ENCODE results near the gene CEP170.

CEP170 gene

DNA sequence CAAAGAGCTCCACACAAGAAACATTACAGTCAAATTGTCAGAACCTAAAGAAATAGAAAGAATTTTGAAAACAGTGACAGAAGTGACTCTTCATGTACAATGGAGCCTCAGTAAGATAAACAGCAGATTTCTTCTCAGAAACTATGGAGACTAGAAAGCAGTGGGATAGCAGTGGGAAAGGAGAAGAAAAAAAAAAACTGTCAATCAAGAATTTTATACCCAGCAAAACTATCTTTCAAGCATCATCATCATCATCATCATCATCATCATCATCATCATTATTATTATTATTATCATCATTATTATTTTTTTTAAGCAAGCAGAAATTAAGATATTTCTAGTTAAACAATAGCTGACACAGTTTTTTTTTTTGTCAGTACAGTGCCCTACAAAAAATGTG lies 24.2 kb downstream of the CEP170 start:
- peaks cover 67% of the 10 kb centered on the region for H3K79me2 ChIP-seq (ENCODE audit: insufficient read depth, low read length)
- H3K4me3 ChIP-seq (ENCODE audit: low read depth, low read length, poor library complexity, severe bottlenecking): no peak overlapping the region
- no peaks in the 10 kb centered on the region for H4K20me1 ChIP-seq (ENCODE audit: insufficient read depth, low read length)
- H3K36me3 ChIP-seq (ENCODE audit: insufficient read depth, low read length): peaks cover 38% of the 10 kb centered on the region
- H3K9me3 ChIP-seq (ENCODE audit: low read length): peaks cover 52% of the 10 kb centered on the region
- no peak overlapping the region for H2AFZ ChIP-seq (ENCODE audit: low read length)
- no peak overlapping the region for H3K4me2 ChIP-seq (ENCODE audit: low read length)
- no peaks in the 10 kb centered on the region for H3K9me2 ChIP-seq (ENCODE audit: low read depth, low read length)
- H3K27me3 ChIP-seq (ENCODE audit: insufficient read depth, low read length): no peaks in the 10 kb centered on the region
- no peak for TF ChIP-seq EZH2 (IDR thresholded peaks at IDR 0.05; ENCODE audit: borderline replicate concordance, low read length)
- TF ChIP-seq, protein P1, sequence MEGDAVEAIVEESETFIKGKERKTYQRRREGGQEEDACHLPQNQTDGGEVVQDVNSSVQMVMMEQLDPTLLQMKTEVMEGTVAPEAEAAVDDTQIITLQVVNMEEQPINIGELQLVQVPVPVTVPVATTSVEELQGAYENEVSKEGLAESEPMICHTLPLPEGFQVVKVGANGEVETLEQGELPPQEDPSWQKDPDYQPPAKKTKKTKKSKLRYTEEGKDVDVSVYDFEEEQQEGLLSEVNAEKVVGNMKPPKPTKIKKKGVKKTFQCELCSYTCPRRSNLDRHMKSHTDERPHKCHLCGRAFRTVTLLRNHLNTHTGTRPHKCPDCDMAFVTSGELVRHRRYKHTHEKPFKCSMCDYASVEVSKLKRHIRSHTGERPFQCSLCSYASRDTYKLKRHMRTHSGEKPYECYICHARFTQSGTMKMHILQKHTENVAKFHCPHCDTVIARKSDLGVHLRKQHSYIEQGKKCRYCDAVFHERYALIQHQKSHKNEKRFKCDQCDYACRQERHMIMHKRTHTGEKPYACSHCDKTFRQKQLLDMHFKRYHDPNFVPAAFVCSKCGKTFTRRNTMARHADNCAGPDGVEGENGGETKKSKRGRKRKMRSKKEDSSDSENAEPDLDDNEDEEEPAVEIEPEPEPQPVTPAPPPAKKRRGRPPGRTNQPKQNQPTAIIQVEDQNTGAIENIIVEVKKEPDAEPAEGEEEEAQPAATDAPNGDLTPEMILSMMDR (IDR thresholded peaks at IDR 0.05; ENCODE audit: low read length): no peak
- H3K27ac ChIP-seq (ENCODE audit: low read depth, low read length, poor library complexity, severe bottlenecking): no peak overlapping the region
- no peaks in the 10 kb centered on the region for H3K4me1 ChIP-seq (ENCODE audit: insufficient read depth, low read length, severe bottlenecking)
- H3K9ac ChIP-seq (ENCODE audit: low read length): no peak overlapping the region
- H3F3A ChIP-seq (ENCODE audit: insufficient read depth, low read length): 0 out of 2 replicates have a peak, but pooled peaks cover 3% of the 10 kb centered on the region

DNA sequence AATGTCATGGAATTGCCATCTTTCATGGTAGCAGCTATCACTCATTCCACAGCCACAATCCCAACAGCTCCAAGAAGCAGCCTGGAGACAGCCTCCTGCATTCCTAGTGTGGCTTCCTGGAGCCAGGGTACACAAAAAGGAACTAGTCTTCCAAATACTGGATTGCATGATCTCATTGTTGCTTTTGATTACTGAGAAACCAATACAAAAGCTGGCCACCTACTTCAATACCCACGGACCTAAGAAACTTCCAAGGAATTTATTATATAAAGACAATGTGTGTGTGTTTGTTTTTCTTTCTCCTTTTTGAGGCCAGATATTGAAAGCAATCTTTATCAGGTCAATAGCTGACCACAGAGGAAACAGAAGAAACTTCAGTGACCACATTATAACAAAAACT lies 25.6 kb downstream of the CEP170 start:
- H3K4me1 ChIP-seq (ENCODE audit: insufficient read depth, low read length, severe bottlenecking): no peaks in the 10 kb centered on the region
- H3K27ac ChIP-seq (ENCODE audit: low read depth, low read length, poor library complexity, severe bottlenecking): no peak overlapping the region
- no peak overlapping the region for H2AFZ ChIP-seq (ENCODE audit: low read length)
- TF ChIP-seq EZH2 (IDR thresholded peaks at IDR 0.05; ENCODE audit: borderline replicate concordance, low read length): no peak
- no peak overlapping the region for H3K4me3 ChIP-seq (ENCODE audit: low read depth, low read length, poor library complexity, severe bottlenecking)
- H3F3A ChIP-seq (ENCODE audit: insufficient read depth, low read length): 0 out of 2 replicates have a peak, but pooled peaks cover 3% of the 10 kb centered on the region
- H3K9ac ChIP-seq (ENCODE audit: low read length): no peak overlapping the region
- peaks cover 58% of the 10 kb centered on the region for H3K79me2 ChIP-seq (ENCODE audit: insufficient read depth, low read length)
- H3K4me2 ChIP-seq (ENCODE audit: low read length): no peak overlapping the region
- H3K9me2 ChIP-seq (ENCODE audit: low read depth, low read length): no peaks in the 10 kb centered on the region
- H3K27me3 ChIP-seq (ENCODE audit: insufficient read depth, low read length): no peaks in the 10 kb centered on the region
- peaks cover 46% of the 10 kb centered on the region for H3K9me3 ChIP-seq (ENCODE audit: low read length)
- peaks cover 36% of the 10 kb centered on the region for H3K36me3 ChIP-seq (ENCODE audit: insufficient read depth, low read length)
- H4K20me1 ChIP-seq (ENCODE audit: insufficient read depth, low read length): no peaks in the 10 kb centered on the region

DNA sequence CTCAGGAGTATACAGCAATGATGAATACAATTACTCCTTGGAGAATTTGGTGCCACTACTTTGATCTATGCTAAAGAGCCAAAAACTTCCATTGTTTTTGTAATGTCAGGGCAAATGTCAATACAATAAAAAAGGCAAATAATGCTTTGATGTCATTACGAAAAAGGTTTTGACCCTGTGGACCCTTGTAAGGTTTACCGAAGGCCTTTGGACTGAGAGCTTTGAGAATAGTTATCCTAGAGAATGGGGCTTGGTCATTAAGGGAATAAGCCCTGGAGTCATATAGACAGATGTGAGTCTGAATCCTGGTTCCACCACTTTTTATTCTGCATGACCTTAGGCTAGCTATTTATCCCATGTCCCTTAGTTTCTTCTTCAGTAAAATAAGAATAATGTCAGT lies 27.5 kb downstream of the CEP170 start:
- no peak overlapping the region for H3K9ac ChIP-seq (ENCODE audit: low read length)
- H3K4me3 ChIP-seq (ENCODE audit: low read depth, low read length, poor library complexity, severe bottlenecking): no peak overlapping the region
- H3K4me1 ChIP-seq (ENCODE audit: insufficient read depth, low read length, severe bottlenecking): no peaks in the 10 kb centered on the region
- no peak overlapping the region for H3K4me2 ChIP-seq (ENCODE audit: low read length)
- TF ChIP-seq, protein P1 (IDR thresholded peaks at IDR 0.05; ENCODE audit: low read length): no peak
- TF ChIP-seq EZH2 (IDR thresholded peaks at IDR 0.05; ENCODE audit: borderline replicate concordance, low read length): no peak
- H3F3A ChIP-seq (ENCODE audit: insufficient read depth, low read length): 0 out of 2 replicates have a peak, but pooled peaks cover 3% of the 10 kb centered on the region
- no peaks in the 10 kb centered on the region for H3K9me2 ChIP-seq (ENCODE audit: low read depth, low read length)
- H4K20me1 ChIP-seq (ENCODE audit: insufficient read depth, low read length): no peaks in the 10 kb centered on the region
- H3K9me3 ChIP-seq (ENCODE audit: low read length): peaks cover 42% of the 10 kb centered on the region
- no peak overlapping the region for H3K27ac ChIP-seq (ENCODE audit: low read depth, low read length, poor library complexity, severe bottlenecking)
- H3K36me3 ChIP-seq (ENCODE audit: insufficient read depth, low read length): peaks cover 43% of the 10 kb centered on the region
- no peaks in the 10 kb centered on the region for H3K27me3 ChIP-seq (ENCODE audit: insufficient read depth, low read length)
- peaks cover 50% of the 10 kb centered on the region for H3K79me2 ChIP-seq (ENCODE audit: insufficient read depth, low read length)
- no peak overlapping the region for H2AFZ ChIP-seq (ENCODE audit: low read length)

DNA sequence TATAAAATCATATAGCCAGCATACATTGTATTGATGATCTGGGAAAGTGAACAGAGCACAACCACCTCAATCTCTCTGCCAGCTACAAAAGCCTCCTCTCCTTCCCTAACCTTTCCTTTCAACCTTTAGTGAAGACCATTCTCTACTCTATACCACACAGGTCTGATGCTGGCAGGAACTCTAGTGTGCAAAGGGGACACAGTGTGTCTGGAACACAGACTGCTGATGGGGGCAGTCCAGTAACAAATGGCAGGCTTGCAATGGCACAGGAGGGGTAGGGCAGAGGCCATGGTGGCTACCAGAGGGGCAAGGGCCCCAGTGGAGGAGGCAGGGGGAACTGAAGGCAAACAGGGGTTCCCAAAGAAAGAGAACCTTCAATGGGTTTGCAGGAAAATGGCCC lies 37.0 kb downstream of the CEP170 start:
- H3F3A ChIP-seq (ENCODE audit: insufficient read depth, low read length): no peaks in the 10 kb centered on the region

More for the DNA sequence above, 37.0 kb downstream of the CEP170 start:
- H3K4me3 ChIP-seq (ENCODE audit: low read depth, low read length, poor library complexity, severe bottlenecking): no peak overlapping the region
- no peaks in the 10 kb centered on the region for H4K20me1 ChIP-seq (ENCODE audit: insufficient read depth, low read length)
- H3K4me1 ChIP-seq (ENCODE audit: insufficient read depth, low read length, severe bottlenecking): no peaks in the 10 kb centered on the region
- no peak overlapping the region for H2AFZ ChIP-seq (ENCODE audit: low read length)
- no peaks in the 10 kb centered on the region for H3K27me3 ChIP-seq (ENCODE audit: insufficient read depth, low read length)
- H3K79me2 ChIP-seq (ENCODE audit: insufficient read depth, low read length): no peaks in the 10 kb centered on the region
- no peak overlapping the region for H3K9ac ChIP-seq (ENCODE audit: low read length)
- H3K27ac ChIP-seq (ENCODE audit: low read depth, low read length, poor library complexity, severe bottlenecking): no peak overlapping the region
- TF ChIP-seq, protein P1 (IDR thresholded peaks at IDR 0.05; ENCODE audit: low read length): no peak
- TF ChIP-seq EZH2 (IDR thresholded peaks at IDR 0.05; ENCODE audit: borderline replicate concordance, low read length): no peak
- no peaks in the 10 kb centered on the region for H3K9me2 ChIP-seq (ENCODE audit: low read depth, low read length)
- H3K36me3 ChIP-seq (ENCODE audit: insufficient read depth, low read length): peaks cover 48% of the 10 kb centered on the region
- H3K4me2 ChIP-seq (ENCODE audit: low read length): no peak overlapping the region
- no peaks in the 10 kb centered on the region for H3K9me3 ChIP-seq (ENCODE audit: low read length)
